Left cardiac atrium (tissue), 4 donors: Measurements from ENCODE around the gene GLDC. TPM values are rescaled to one million over a fixed set of nuclear protein-coding genes. Genes with fewer than 3 reads are reported as not detected.
"Not testable (repeated sequence)": the region's sequence is repeated elsewhere in the genome, so short reads cannot be mapped to it uniquely, and the experiment has no call there.

Experiments used
- ATAC-seq, 2 donors: fragments of 200-7000 bp; cut with Tn5 transposase; one replicate each; pipeline ENCODE4 v1.9.1; 2020; ENCODE audit warnings: mild to moderate bottlenecking in 2 of 2, moderate library complexity in 2 of 2
- DNase-seq: peaks from one replicate; pipeline ENCODE4 v3.0.0-alpha.2; 2020
- intact Hi-C, 2 donors: fragments of 100-400 bp; cut with DNase I; formaldehyde crosslinking; loops; one replicate each; pipeline versions ENCODE4 v1.14.1 to v1.15.1; 2022 to 2023
- long read RNA-seq: library from polyadenylated mRNA; unstranded; transcript quantifications from one replicate; pipeline ENCODE4 v2.0.0, GENCODE V29; 2021
- total RNA-seq, 2 donors: library from RNA; stranded (reverse); fragmentation: NEBNext Ultra II Directional; extraction: Animal tissue kit (Norgen Biotek cat#: 25700); gene quantifications; one replicate each; pipeline ENCODE4 v1.2.1, GENCODE V29; 2021
- donor health status: DM: no; HTN: yes; CAD: no.
- donor health status: DM: no; HTN: yes; CAD: no; lungs with severe emphysema.
- donor health status: DM: yes; HTN: yes; CAD: no.
- donor health status: Dilated cardiomyopathy.

GLDC gene
- total RNA-seq: under 1 TPM; 0.21 to 0.24 TPM
- long read RNA-seq, partial matches to known transcripts: 0 of 1 reads
- long read RNA-seq, other reads (novel, unspliced or antisense): 1 of 1 reads

- ATAC-seq (peak; percentile 68 to 97), DNase-seq (peak; percentile 77)
- intact Hi-C loops: no loop called here
Observed at GRCh38 chr9:6645355-6646292, at the start of gene GLDC. TSS of gene GLDC (minus strand) at chr9:6645729. CDS start at chr9:6645499, 230 bp downstream.

- no peak for DNase-seq
- no peak for ATAC-seq
- intact Hi-C loops: no loop called here
Observed at GRCh38 chr9:6692881-6693361, 47.4 kb upstream of the GLDC start.

GRCh38 chr9:6692433-6692832 is 46.9 kb upstream of the GLDC start:
- intact Hi-C loops: no loop called here
- DNase-seq: no peak
- ATAC-seq: no peak

DNA sequence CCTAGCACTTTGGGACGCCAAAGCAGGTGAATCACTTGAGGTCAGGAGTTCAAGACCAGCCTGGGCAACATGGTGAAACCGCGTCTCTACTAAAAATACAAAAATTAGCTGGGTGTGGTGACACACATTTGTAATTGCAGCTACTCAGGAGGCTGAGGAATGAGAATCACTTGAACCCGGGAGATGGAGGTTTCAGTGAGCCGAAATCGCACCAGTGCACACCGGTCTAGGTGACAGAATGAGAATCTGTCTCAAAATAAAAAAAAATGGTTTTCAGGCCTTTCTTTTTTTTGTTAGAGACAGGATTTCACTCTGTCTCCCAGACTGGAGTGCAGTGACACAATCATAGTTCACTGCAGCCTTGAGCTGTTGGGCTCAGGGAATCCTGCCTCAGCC is 45.1 kb upstream of the GLDC start:
- intact Hi-C loops, ATAC-seq, DNase-seq: not testable (repeated sequence)

- ATAC-seq (no peak), DNase-seq (no peak)
- intact Hi-C loops: no loop called here
Observed at GRCh38 chr9:6689893-6690674, 44.6 kb upstream of the GLDC start.

DNA sequence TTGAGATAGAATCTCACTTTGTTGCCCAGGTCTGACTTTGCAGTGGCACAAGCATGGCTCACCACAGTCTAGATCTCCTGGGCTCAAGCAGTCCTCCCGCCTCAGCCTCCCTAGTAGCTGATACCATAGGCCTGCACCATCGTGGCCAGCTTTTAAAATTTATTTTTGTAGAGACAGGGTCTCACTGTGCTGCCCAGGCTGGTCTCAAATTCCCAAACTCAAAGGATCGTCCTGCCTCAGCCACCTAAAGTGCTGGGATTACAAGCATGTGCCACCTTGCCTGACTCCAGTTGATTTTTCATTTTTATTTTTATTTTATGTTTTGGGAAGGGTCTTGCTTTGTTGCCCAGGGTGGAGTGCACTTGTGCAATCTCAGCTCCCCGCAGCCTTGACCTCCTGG is 41.7 kb upstream of the GLDC start:
- intact Hi-C loops: no loop called here
- DNase-seq: no peak
- no peak for ATAC-seq

DNA sequence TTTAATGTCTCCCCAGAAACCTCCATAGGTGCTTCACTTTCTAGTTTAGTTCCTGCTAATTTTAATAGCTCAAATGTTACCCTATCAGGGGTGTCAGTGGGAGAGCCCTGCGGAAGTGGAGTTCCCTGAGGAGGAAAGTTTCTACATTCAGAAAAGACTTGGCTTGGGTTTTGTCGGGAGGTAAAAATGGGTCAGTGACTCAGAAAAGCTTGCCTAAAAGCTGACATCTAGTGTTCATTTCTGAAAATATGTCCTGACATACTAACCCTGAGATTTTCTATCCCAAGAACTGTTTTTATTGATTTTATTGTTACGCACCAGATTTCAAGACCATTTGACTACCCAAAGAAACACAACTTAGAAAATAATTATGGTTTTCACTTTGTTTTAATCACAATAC is 40.9 kb upstream of the GLDC start:
- DNase-seq: no peak
- intact Hi-C loops: no loop called here
- no peak for ATAC-seq

DNA sequence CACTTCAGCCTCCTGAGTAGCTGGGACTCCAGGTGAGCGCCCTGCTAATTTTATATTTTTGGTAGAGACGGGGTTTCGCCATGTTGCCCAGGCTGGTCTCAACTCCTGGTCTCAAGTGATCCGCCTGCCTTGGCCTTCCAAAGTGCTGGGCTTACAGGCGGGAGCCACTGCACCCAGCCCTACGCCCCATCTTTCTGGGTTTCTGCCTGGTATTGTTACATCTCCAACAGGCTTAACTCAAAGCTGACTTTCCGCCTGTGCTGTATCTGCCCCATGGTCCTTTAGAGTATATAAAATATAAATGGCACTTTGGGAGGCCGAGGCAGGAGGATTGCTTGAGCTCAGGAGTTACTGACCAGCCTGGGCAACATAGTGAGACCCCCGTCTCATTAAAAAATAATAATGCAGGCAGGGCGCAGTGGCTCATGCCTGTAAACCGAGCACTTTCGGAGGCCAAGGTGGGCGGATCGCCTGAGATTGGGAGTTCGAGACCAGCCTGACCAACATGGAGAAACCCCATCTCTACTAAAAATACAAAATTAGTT is 36.5 kb upstream of the GLDC start:
- peak; percentile 0 to 2 for ATAC-seq
- no peak for DNase-seq

DNA sequence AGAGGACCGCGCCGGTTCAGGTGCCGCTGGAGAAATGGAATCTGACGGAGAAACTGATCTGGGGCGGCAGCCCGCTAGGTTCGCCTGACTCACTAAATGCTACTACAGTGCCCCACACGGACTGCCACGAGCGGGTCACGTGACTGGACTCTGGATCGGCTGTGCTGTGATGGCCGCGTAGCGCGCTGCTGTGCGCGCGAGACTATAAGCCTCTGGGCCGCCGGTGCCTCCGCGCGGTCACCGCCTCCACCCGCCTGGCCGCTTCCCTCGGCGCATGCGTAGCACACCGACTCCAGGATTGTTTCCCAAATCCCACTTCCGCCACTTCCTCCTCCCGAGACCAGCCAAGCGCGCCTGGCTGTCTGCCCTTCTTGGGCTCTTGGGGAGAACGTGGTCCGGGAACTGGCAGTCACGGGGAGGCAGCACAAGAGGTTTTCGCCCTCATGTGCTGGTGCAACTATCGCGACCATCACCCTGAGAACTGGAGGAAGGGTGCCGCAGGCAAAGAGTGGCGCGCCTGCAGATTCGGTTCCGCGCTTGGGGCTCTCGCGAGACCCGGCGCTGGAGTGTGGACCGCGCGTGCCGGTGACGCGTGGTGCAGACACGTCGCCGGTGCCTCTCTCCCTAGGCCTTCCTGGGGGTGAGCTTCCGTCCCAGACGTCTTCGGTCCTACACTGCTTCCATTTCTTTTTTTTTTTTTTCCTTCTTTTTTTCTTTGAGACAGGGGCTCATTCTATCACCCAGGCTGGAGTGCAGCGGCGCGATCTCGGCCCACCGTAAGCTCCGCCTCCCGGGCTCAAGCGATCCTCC is 35.8 kb upstream of the GLDC start:
- peak; percentile 98 for DNase-seq
- peak; percentile 97 to 99 for ATAC-seq
- intact Hi-C loops: no loop called here

More for the DNA sequence above, 36.5 kb upstream of the GLDC start:
- intact Hi-C loops: no loop called here

DNA sequence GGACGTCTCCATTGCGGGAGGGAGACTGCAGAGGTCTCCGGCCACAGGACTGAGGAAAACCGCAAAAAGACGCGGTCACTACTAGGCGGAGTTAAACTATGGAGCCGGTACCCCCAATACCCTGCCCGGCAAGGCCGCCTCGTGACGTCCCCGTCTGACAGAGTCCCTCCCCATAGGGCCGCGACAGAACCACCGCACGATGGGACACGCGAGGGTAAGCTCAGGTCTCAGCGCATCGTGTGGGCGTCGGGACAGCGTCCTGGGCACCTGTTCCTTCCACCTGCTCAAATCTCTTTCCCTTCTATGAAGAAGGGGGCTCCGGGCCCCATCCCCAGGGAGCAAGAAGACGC is 35.2 kb upstream of the GLDC start:
- DNase-seq (peak; percentile 70), ATAC-seq (peak; percentile 63 to 67)
- intact Hi-C loops: no loop called here

GRCh38 chr9:6677803-6678202 is 32.3 kb upstream of the GLDC start:
- intact Hi-C loops: no loop called here
- no peak for DNase-seq
- no peak for ATAC-seq

DNA sequence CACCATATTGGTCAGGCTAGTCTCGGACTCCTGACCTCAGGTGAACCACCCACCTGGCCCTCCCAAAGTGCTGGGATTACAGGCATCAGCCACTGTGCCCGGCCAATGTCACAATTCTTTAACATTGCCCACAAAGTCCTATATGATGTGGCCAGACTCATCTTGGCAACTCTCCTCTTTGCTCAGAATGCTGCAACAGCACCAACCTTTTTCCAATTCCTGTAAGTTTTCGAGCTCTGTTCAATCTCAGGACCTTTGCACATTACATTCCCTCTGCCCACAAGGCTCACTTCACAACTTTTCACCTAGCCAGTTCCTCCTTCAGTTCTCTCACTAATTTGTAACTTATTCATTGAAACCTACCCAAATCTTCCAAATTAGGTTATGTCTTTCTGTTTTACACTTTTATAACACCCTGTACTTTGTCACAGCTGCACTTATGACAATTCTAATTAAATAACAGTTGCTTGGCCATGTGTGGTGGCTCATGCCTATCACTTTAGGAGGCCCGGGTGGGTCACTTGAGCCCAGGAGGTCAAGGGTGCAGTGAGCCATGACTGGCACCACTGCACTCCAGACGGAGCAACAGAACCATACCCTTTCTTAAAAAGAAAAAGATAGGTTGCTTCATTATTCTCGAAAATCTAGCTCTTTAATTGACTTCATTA is 30.9 kb upstream of the GLDC start:
- no peak for ATAC-seq
- intact Hi-C loops: no loop called here
- no peak for DNase-seq

- intact Hi-C loops: no loop called here
- ATAC-seq: no peak
Observed at GRCh38 chr9:6675268-6675667, 29.7 kb upstream of the GLDC start.

DNA sequence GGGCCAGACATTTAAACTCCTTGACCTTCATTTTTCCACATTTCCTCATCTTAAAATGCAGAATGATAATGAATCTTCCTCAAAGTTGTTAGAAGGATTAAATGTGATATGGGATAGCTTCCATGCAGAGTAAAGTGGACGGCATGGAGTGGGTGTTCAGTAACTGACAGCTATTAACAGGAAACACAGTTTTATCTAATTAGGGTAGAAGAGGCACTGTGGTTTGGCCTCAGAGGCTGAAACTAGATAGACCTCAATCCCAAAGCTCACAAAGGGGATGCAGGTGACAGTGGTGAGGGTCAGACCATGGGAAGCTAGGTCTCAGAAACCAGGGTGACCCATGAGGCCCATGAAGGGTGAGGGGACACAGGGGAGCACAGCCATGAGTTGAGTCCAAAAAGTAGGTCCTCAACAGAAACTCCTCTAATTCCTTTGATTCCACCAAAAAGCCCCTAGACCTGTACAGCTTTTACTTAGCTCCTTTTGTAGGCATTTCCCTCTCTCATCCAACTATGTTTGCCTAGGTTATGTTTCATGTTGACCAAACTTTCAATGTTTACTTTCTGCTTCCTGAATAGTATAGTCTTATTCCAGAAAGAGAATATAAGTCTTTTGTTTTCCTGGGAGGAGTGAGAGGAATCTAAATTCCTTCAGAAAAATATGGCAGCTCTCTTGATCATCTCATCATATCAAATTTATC is 27.9 kb upstream of the GLDC start:
- no peak for ATAC-seq
- DNase-seq: no peak
- intact Hi-C loops: no loop called here

More at GRCh38 chr9:6675268-6675667, 29.7 kb upstream of the GLDC start:
- no peak for DNase-seq

DNA sequence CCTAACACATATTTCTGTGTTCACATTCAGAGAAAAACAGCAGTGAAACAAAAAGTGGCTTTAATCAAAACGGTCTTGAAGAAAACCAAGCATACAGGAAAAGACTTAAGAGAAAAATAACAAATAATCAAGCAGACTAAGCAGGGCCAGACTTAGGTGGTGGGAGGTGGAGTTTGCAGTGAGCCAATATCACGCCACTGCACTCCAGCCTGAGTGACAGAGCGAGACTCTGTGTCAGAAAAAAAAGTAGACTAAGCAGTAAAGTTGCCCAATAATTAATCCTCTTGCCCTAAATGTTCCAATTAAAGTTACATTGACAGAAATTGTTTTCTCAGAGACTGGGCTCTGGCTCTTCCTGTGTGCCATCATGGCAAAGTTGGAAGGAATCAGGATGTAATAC is 26.6 kb upstream of the GLDC start:
- ATAC-seq (no peak), DNase-seq (no peak)
- intact Hi-C loops: no loop called here

GRCh38 chr9:6671416-6671815 is 25.9 kb upstream of the GLDC start:
- ATAC-seq: no peak
- DNase-seq: no peak
- intact Hi-C loops: no loop called here

DNA sequence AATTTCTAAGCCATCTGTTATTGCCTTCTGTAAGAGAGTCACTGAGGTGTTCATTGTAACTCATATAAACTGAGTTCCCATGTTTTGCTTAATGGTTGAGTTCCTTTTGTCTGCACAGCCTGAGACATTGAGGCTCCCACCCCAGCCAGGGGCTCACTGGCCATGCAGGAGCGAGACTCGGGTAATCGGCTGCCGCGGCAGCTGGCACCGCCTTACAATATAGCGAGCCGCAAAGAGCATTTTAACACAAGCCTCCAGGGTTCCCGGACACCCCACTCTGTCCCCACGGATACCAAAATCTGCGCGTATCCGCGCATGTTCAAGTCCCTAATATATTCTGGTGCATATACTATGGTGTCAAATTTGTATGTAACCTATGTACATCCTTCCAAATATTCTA is 24.4 kb upstream of the GLDC start:
- ATAC-seq (no peak), DNase-seq (no peak)
- intact Hi-C loops: loop anchor here in 1 of 2 donors (5.0 kb wide), 1 partner anchor 83 kb away; no protein-coding TSS in a partner anchor
